GM12878 (cell line): ENCODE data around the gene ADSS1.

Experiments
- IKZF1 ChIP-seq: fragments of 450-650 bp; conservative IDR thresholded peaks from 2 replicates; pipeline ENCODE4 v1.6.1; 2017; ENCODE audit warnings: antibody characterized with exemption, mild to moderate bottlenecking
- NRF1 ChIP-seq: conservative IDR thresholded peaks from 2 replicates; pipeline ENCODE4 v1.6.1; 2011; ENCODE audit warnings: mild to moderate bottlenecking, low read depth, low read length, improper control_type of control experiment
- TF ChIP-seq, protein P1 (sequence below): IDR thresholded peaks from 2 replicates; pipeline ENCODE4 v1.6.1; 2012; ENCODE audit warnings: low read depth, low read length, improper control_type of control experiment

DNA sequence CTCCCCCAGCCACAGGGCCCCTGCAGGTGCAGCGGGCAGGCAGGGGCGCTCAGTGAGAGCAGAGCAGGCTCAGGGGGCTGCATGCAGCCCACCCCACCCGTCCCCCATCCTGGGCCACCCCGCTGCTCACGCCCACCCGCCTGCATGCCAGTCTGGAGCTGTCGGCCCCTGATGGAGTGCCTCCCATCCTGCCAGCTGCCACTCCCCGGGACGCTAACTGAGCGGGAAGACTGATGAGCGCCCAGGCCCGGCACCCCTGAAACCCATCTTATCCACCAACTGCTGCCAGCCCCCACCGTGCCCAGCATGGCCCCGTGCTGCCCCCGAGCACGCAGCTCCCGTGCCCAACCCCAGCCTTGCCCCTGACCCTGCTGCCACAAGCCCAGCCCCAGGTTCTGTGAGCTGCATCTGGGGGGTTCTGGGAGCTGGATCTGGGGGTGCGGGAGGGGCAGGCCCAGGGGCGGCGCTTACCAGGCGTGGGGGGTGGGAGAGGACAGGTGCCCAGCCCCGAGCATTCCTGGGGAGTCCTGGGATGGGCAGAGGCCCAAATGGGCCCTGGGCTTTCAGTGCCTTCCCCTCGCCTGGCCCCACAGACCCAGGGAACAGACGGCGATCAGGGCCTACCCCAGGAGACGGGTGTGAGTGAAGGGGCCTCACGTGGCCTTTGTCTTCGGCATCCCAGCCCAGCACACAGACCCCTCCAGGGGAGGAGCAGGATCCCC is 58.2 kb downstream of the ADSS1 start:
- TF ChIP-seq NRF1: no peak
- TF ChIP-seq, protein P1, sequence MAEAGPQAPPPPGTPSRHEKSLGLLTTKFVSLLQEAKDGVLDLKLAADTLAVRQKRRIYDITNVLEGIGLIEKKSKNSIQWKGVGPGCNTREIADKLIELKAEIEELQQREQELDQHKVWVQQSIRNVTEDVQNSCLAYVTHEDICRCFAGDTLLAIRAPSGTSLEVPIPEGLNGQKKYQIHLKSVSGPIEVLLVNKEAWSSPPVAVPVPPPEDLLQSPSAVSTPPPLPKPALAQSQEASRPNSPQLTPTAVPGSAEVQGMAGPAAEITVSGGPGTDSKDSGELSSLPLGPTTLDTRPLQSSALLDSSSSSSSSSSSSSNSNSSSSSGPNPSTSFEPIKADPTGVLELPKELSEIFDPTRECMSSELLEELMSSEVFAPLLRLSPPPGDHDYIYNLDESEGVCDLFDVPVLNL: no peak
- TF ChIP-seq IKZF1: no peak
